ENCODE results near the gene CD52. TPM values are rescaled to one million over a fixed set of nuclear protein-coding genes. Genes with fewer than 3 reads are reported as not detected.

The CD52 gene
- total RNA-seq, 1 experiment from 2014 or later: not detected

DNA sequence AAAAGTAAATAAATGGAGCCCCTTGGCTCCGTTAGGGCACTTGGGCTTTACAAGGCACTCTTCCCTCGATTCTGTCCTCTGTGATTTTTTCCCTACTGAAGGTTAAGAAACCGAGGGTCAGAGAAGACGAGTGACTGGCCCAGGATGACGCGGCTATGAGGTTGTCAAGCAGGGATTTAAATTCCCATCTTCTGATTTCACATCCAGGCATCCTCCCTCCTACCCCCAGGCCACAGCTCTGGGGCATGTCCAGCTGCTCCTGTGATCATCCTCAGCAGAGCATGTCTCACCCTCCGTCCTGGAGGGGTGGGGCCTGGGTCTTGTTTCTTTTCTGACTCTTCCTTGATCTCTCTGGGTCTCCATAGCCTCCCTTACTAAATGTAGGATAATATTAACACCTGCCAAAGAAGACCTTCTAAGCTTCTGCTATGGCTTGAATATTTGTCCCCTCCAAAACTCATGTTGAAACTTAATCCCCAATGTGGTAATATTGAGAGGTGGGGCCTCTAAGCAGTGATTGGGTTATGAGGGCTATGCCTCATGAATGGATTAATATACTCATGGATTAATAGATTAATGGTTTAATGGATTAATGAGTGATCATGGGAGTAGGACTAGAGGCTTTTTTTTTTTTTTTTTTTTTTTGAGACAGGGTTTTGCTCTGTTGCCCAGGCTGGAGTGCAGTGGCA lies 31.6 kb downstream of the CD52 start:
- H3K36me3 ChIP-seq (ENCODE audit: insufficient read depth, low read length, poor library complexity, severe bottlenecking): no peaks in the 10 kb centered on the region
- no peaks in the 10 kb centered on the region for H3K4me1 ChIP-seq (ENCODE audit: insufficient read depth, low read length, poor library complexity, severe bottlenecking)
- BruUV-seq (replicated peaks): no TSS peak
- intact Hi-C loops (cut with micrococcal nuclease; ENCODE audit: unreplicated experiment): no loop called here
- H3K27me3 ChIP-seq (replicated peaks; ENCODE audit: insufficient read depth, low read depth, low read length, poor library complexity): no peaks in the 10 kb centered on the region
- no peak overlapping the region for H3K27ac ChIP-seq (ENCODE audit: low read depth, low read length, poor library complexity, severe bottlenecking)
- no peak for TF ChIP-seq EZH2 (IDR thresholded peaks at IDR 0.05; ENCODE audit: borderline replicate concordance, low read depth, low read length, poor library complexity, severe bottlenecking)
- TF ChIP-seq, protein P1, sequence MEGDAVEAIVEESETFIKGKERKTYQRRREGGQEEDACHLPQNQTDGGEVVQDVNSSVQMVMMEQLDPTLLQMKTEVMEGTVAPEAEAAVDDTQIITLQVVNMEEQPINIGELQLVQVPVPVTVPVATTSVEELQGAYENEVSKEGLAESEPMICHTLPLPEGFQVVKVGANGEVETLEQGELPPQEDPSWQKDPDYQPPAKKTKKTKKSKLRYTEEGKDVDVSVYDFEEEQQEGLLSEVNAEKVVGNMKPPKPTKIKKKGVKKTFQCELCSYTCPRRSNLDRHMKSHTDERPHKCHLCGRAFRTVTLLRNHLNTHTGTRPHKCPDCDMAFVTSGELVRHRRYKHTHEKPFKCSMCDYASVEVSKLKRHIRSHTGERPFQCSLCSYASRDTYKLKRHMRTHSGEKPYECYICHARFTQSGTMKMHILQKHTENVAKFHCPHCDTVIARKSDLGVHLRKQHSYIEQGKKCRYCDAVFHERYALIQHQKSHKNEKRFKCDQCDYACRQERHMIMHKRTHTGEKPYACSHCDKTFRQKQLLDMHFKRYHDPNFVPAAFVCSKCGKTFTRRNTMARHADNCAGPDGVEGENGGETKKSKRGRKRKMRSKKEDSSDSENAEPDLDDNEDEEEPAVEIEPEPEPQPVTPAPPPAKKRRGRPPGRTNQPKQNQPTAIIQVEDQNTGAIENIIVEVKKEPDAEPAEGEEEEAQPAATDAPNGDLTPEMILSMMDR (conservative IDR thresholded peaks at IDR 0.05; ENCODE audit: low read depth, low read length): no peak
- ChIA-PET CTCF (interaction anchor here (0.6 kb wide), 1 partner anchor 21 kb away, joined by 5 read pairs; no protein-coding TSS in a partner anchor), POLR2A (ENCODE audit: low non-redundant PET) (no interaction called here)
- H3K9me3 ChIP-seq (ENCODE audit: low read depth, low read length, poor library complexity, severe bottlenecking): no peaks in the 10 kb centered on the region
- H3K4me3 ChIP-seq (ENCODE audit: low read depth, low read length, poor library complexity, severe bottlenecking): no peak overlapping the region
- no peak for DNase-seq (ENCODE audit: low spot score)

DNA sequence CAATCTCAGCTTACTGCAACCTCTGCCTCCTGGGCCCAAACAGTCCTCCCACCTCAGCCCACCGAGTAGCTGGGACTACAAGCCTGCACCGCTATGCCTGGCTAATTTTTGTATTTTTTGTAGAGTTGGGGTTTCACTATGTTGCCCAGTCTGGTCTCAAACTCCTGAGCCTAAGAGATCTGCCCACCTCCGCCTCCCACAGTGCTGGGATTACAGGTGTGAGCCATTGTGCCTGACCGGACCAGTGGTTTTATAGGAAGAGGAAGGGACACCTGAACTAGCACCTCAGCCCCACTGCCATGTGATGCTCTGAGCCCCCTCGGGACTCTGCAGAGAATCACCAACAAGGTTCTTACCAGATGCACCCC lies 32.1 kb downstream of the CD52 start:
- POLR2A ChIA-PET (ENCODE audit: low non-redundant PET): no interaction called here
- Histone ChIP-seq H3K27ac (ENCODE audit: low read depth, low read length, poor library complexity, severe bottlenecking) (no peak overlapping the region), H3K4me1 (ENCODE audit: insufficient read depth, low read length, poor library complexity, severe bottlenecking) (no peaks in the 10 kb centered on the region), H3K4me3 (ENCODE audit: low read depth, low read length, poor library complexity, severe bottlenecking) (no peak overlapping the region), H3K27me3 (replicated peaks; ENCODE audit: insufficient read depth, low read depth, low read length, poor library complexity) (no peaks in the 10 kb centered on the region), H3K9me3 (ENCODE audit: low read depth, low read length, poor library complexity, severe bottlenecking) (no peaks in the 10 kb centered on the region), H3K36me3 (ENCODE audit: insufficient read depth, low read length, poor library complexity, severe bottlenecking) (no peaks in the 10 kb centered on the region)
- intact Hi-C loops (cut with micrococcal nuclease; ENCODE audit: unreplicated experiment): no loop called here
- TF ChIP-seq, protein P1 (conservative IDR thresholded peaks at IDR 0.05; ENCODE audit: low read depth, low read length): no peak
- TF ChIP-seq EZH2 (IDR thresholded peaks at IDR 0.05; ENCODE audit: borderline replicate concordance, low read depth, low read length, poor library complexity, severe bottlenecking): no peak
- CTCF ChIA-PET: interaction anchor here (0.6 kb wide), 1 partner anchor 20 kb away, joined by 5 read pairs; no protein-coding TSS in a partner anchor
- no TSS peak for BruUV-seq (replicated peaks)
- DNase-seq (ENCODE audit: low spot score): no peak

DNA sequence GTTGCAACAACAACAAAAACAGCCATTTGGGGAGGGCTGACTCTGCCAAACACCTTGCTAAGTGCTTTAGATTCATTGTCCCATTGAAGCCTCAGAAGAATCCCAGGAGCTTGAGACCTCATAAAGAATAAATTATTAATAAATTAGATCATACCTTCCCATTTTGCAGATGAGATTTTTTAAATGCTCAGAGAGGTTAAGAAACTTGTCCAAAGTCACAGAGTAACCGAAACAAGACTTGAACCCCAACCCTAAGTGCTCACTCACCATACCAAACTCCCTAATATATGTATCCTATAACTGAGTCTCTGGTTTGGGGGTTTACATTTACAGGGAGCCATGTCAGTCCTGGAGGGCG lies 32.6 kb downstream of the CD52 start:
- H3K27me3 ChIP-seq (replicated peaks; ENCODE audit: insufficient read depth, low read depth, low read length, poor library complexity): no peaks in the 10 kb centered on the region
- H3K27ac ChIP-seq (ENCODE audit: low read depth, low read length, poor library complexity, severe bottlenecking): no peak overlapping the region
- BruUV-seq (replicated peaks): no TSS peak
- H3K4me1 ChIP-seq (ENCODE audit: insufficient read depth, low read length, poor library complexity, severe bottlenecking): no peaks in the 10 kb centered on the region
- intact Hi-C loops (cut with micrococcal nuclease; ENCODE audit: unreplicated experiment): no loop called here
- POLR2A ChIA-PET (ENCODE audit: low non-redundant PET): no interaction called here
- no peaks in the 10 kb centered on the region for H3K36me3 ChIP-seq (ENCODE audit: insufficient read depth, low read length, poor library complexity, severe bottlenecking)
- CTCF ChIA-PET: interaction anchor here (0.6 kb wide), 1 partner anchor 20 kb away, joined by 5 read pairs; no protein-coding TSS in a partner anchor
- TF ChIP-seq EZH2 (IDR thresholded peaks at IDR 0.05; ENCODE audit: borderline replicate concordance, low read depth, low read length, poor library complexity, severe bottlenecking): no peak
- TF ChIP-seq, protein P1 (conservative IDR thresholded peaks at IDR 0.05; ENCODE audit: low read depth, low read length): no peak
- no peaks in the 10 kb centered on the region for H3K9me3 ChIP-seq (ENCODE audit: low read depth, low read length, poor library complexity, severe bottlenecking)
- DNase-seq (ENCODE audit: low spot score): no peak
- no peak overlapping the region for H3K4me3 ChIP-seq (ENCODE audit: low read depth, low read length, poor library complexity, severe bottlenecking)

Data from A673 (cell line).